Occipital lobe (tissue), 2 donors: ENCODE measurements around the gene INPP5K. TPM values are rescaled to one million over a fixed set of nuclear protein-coding genes. Genes with fewer than 3 reads are reported as not detected.
A peak's percentile ranks its signal among the peaks of the same experiment; 100 is the strongest.

Experiments
- DNase-seq: peaks from one replicate; lab custom pipeline; 2025; lab: John Stamatoyannopoulos, UW
- total RNA-seq: library from RNA; depleted of rRNA; stranded (reverse); fragments of >200 nt; gene quantifications from one replicate; pipeline ENCODE4 v1.2.3, GENCODE V29; 2014

INPP5K gene
- total RNA-seq, 1 donor from 2014 or later: 43.2 TPM

- no peak for DNase-seq
Measured at GRCh38 chr17:1506649-1507267, 9.7 kb downstream of the INPP5K start.

GRCh38 chr17:1505586-1505985 is 10.8 kb downstream of the INPP5K start:
- DNase-seq: no peak

- no peak for DNase-seq
Measured at GRCh38 chr17:1504866-1505265, 11.5 kb downstream of the INPP5K start.

GRCh38 chr17:1503699-1504098 is 12.7 kb downstream of the INPP5K start:
- DNase-seq: no peak

GRCh38 chr17:1498869-1499268 is 17.5 kb downstream of the INPP5K start:
- no peak for DNase-seq

- DNase-seq: no peak
Measured at GRCh38 chr17:1498233-1498632, 18.2 kb downstream of the INPP5K start.

GRCh38 chr17:1497831-1498230 is 18.6 kb downstream of the INPP5K start:
- no peak for DNase-seq

GRCh38 chr17:1496869-1497268 is 19.5 kb downstream of the INPP5K start:
- no peak for DNase-seq

GRCh38 chr17:1495265-1495989 is 21.0 kb downstream of the INPP5K start:
- no peak for DNase-seq

- no peak for DNase-seq
Measured at GRCh38 chr17:1494736-1495253, 21.6 kb downstream of the INPP5K start.

GRCh38 chr17:1494203-1494602 is 22.2 kb downstream of the INPP5K start:
- no peak for DNase-seq

GRCh38 chr17:1493291-1493980 is 23.0 kb downstream of the INPP5K start:
- no peak for DNase-seq

- no peak for DNase-seq
Measured at GRCh38 chr17:1492249-1493206, 23.9 kb downstream of the INPP5K start, which contains the start of gene MYO1C. TSS of gene MYO1C (minus strand) at chr17:1492686. CDS start at chr17:1492487, 199 bp downstream.

- DNase-seq: no peak
Measured at GRCh38 chr17:1491443-1492248, 24.8 kb downstream of the INPP5K start.

GRCh38 chr17:1490643-1491442 is 25.6 kb downstream of the INPP5K start:
- no peak for DNase-seq

GRCh38 chr17:1488826-1489270 is 27.6 kb downstream of the INPP5K start:
- DNase-seq: no peak

GRCh38 chr17:1487939-1488825 is 28.2 kb downstream of the INPP5K start:
- DNase-seq: peak; percentile 63
